ENCODE data around the gene VRK1. TPM values are rescaled to one million over a fixed set of nuclear protein-coding genes. Genes with fewer than 3 reads are reported as not detected.

Gene VRK1
- total RNA-seq, 4 donors from 2014 or later, result 11.3 to 18.2 (median 16.7) TPM

DNA sequence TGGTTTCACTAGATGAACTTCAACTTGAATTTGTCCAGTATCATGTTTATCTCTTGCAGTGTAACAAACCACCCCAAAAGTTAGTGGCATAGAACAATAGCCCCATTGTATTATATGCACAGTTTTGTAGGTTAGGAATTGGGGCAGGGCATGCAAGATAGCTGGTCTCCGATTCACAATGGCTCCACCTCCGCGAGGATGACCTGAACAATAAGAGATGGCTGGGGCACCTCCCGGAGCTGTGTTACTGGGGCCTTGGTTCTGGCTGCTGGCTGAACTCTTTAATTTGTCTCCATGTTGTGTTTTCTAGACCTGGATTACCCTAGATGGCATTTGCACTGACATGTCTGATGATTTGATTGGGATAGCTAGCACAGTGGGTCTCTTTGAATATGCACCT, 20.4 kb upstream of the VRK1 start:
- ATAC-seq, result no peak
- Histone ChIP-seq H3K27me3 (no peaks in the 10 kb centered on the region), H3K4me3 (no peak overlapping the region), H3K9me3 (no peaks in the 10 kb centered on the region), H3K36me3 (no peaks in the 10 kb centered on the region), H3K4me1 (no peaks in the 10 kb centered on the region), H3K27ac (no peak overlapping the region)
- no peak for TF ChIP-seq POLR2A (IDR thresholded peaks at IDR 0.05)
- TF ChIP-seq CTCF (IDR thresholded peaks at IDR 0.05), result no peak
- TF ChIP-seq EP300 (IDR thresholded peaks at IDR 0.05), result no peak
- TF ChIP-seq POLR2AphosphoS5 (IDR thresholded peaks at IDR 0.05), result no peak
- WGBS, 2 donors (ENCODE audit: low coverage in 1 of 2), result 82 to 91% methylated on average over 4 of the region's 4 CpGs

DNA sequence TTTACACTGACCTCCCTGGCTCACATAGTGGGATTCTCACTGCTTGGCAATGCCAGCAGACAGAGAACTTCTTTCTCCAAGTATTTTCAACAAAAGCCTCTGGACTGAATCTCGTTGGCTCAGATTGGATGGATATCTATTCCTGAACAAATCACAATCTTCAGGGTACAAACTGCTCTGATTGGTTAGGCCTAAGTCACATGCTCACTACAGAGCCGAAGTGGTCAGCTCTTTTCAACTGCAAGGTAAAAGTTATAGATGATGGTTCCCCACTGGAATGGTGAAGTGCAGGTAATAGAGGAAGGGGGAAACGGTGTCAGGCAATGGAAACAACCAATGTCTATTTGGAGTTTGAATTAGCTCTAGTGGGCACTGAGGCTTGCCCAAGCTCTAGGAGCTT, 16.7 kb upstream of the VRK1 start:
- H3K27ac ChIP-seq, result no peak overlapping the region
- H3K36me3 ChIP-seq, result no peaks in the 10 kb centered on the region
- no peak overlapping the region for H3K4me3 ChIP-seq
- no peaks in the 10 kb centered on the region for H3K27me3 ChIP-seq
- 78 to 84% methylated on average over 2 to 3 of the region's 3 CpGs for WGBS, 2 donors (ENCODE audit: low coverage in 1 of 2)
- no peaks in the 10 kb centered on the region for H3K9me3 ChIP-seq
- no peaks in the 10 kb centered on the region for H3K4me1 ChIP-seq
- no peak for ATAC-seq
- TF ChIP-seq POLR2AphosphoS5 (IDR thresholded peaks at IDR 0.05), result no peak
- TF ChIP-seq POLR2A (IDR thresholded peaks at IDR 0.05), result no peak
- no peak for TF ChIP-seq EP300 (IDR thresholded peaks at IDR 0.05)
- TF ChIP-seq CTCF (IDR thresholded peaks at IDR 0.05), result no peak

DNA sequence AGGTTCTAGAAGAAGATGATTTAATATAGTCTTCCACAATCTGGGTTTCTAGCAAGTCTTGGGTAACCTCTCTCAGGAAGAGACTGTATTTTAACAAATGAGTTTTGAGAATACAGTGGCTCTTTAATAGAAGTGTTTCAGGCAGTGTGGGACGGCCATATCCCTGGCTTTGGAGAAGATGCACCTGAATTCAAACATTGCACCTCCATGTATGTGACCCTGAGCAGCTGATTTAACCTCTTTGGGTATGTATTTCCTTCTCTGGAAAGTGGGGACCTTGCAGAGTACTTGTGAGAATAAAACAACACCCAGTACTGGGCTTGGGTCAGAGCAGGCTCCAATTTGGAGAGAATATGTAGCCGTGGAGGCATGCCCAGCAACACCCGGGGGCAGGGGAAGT, 15.8 kb upstream of the VRK1 start:
- WGBS, 2 donors (ENCODE audit: low coverage in 1 of 2), result 73 to 82% methylated on average over 3 of the region's 3 CpGs
- no peak overlapping the region for H3K4me3 ChIP-seq
- peaks cover 5% of the 10 kb centered on the region for H3K27me3 ChIP-seq
- ATAC-seq, result no peak
- no peaks in the 10 kb centered on the region for H3K4me1 ChIP-seq
- H3K36me3 ChIP-seq, result no peaks in the 10 kb centered on the region
- no peak overlapping the region for H3K27ac ChIP-seq
- TF ChIP-seq POLR2A (IDR thresholded peaks at IDR 0.05) (no peak), POLR2AphosphoS5 (IDR thresholded peaks at IDR 0.05) (no peak), CTCF (IDR thresholded peaks at IDR 0.05) (no peak), EP300 (IDR thresholded peaks at IDR 0.05) (no peak)
- H3K9me3 ChIP-seq, result no peaks in the 10 kb centered on the region

DNA sequence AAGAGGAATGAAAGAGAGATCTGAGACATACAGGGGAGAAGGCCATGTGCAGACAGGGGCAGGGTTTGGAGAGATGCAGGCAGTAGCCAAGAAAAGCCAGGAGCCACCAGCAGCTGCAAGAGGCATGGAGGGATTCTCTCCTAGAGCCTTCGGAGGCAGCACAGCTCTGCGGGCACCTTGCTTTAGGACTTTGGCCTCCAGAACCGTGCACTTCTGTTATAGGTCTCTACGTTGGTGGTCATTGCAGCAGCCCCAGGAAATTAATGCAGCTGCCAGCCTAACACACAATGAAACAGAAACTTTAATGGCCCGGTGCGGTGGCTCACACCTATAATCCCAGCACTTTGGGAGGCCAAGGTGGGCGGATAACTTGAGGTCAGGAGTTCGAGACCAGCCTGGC, 14.7 kb upstream of the VRK1 start:
- no peak for ATAC-seq
- Histone ChIP-seq H3K36me3 (no peaks in the 10 kb centered on the region), H3K27ac (no peak overlapping the region), H3K4me3 (no peak overlapping the region), H3K4me1 (no peaks in the 10 kb centered on the region), H3K9me3 (no peaks in the 10 kb centered on the region), H3K27me3 (peaks cover 13% of the 10 kb centered on the region)
- WGBS, 2 donors (ENCODE audit: low coverage in 1 of 2), result 92% methylated on average over 2 of the region's 8 CpGs; no CpG with 5 or more reads in 1 of the 2 donors
- no peak for TF ChIP-seq POLR2AphosphoS5 (IDR thresholded peaks at IDR 0.05)

- Histone ChIP-seq H3K27me3 (peaks cover 13% of the 10 kb centered on the region), H3K27ac (no peak overlapping the region), H3K9me3 (no peaks in the 10 kb centered on the region), H3K36me3 (no peaks in the 10 kb centered on the region), H3K4me3 (no peak overlapping the region), H3K4me1 (no peaks in the 10 kb centered on the region)
- WGBS, 2 donors (ENCODE audit: low coverage in 1 of 2), result 70 to 71% methylated on average over 9 to 10 of the region's 10 CpGs
- ATAC-seq, result no peak
- TF ChIP-seq EP300 (IDR thresholded peaks at IDR 0.05) (no peak), POLR2A (IDR thresholded peaks at IDR 0.05) (no peak)
Measured at GRCh38 chr14:96783043-96783914, 13.9 kb upstream of the VRK1 start.

- peaks cover 13% of the 10 kb centered on the region for H3K27me3 ChIP-seq
- no peak for TF ChIP-seq POLR2A (IDR thresholded peaks at IDR 0.05)
- no peak for TF ChIP-seq CTCF (IDR thresholded peaks at IDR 0.05)
- no peak for TF ChIP-seq POLR2AphosphoS5 (IDR thresholded peaks at IDR 0.05)
- TF ChIP-seq EP300 (IDR thresholded peaks at IDR 0.05), result no peak
- no peak for ATAC-seq
- WGBS, 2 donors (ENCODE audit: low coverage in 1 of 2), result 72 to 89% methylated on average over 3 to 4 of the region's 4 CpGs
- no peak overlapping the region for H3K27ac ChIP-seq
- no peaks in the 10 kb centered on the region for H3K9me3 ChIP-seq
- H3K4me1 ChIP-seq, result no peaks in the 10 kb centered on the region
- H3K36me3 ChIP-seq, result no peaks in the 10 kb centered on the region
- no peak overlapping the region for H3K4me3 ChIP-seq
Measured at GRCh38 chr14:96783915-96784224, 13.3 kb upstream of the VRK1 start.
